Skeletal muscle satellite cell (primary cell): ENCODE measurements around the gene DAZL.

Source experiments
- H3K27me3 ChIP-seq: 2 replicates; pipeline ENCODE4 v1.7.0; 2013; ENCODE audit warnings: low read length; ENCODE audit not compliant: control insufficient read depth, insufficient read depth
- H3K36me3 ChIP-seq: 2 replicates; pipeline ENCODE4 v1.7.0; 2013; ENCODE audit warnings: mild to moderate bottlenecking, control low read depth, low read length; ENCODE audit not compliant: insufficient read depth
- H3K4me1 ChIP-seq: 2 replicates; pipeline ENCODE4 v1.7.0; 2013; ENCODE audit warnings: low read length; ENCODE audit not compliant: control insufficient read depth, insufficient read depth
- H3K4me2 ChIP-seq: 2 replicates; pipeline ENCODE4 v1.7.0; 2013; ENCODE audit warnings: mild to moderate bottlenecking, low read length
- H3K4me3 ChIP-seq: 2 replicates; pipeline ENCODE4 v1.7.0; 2013; ENCODE audit warnings: low read length
- H3K9ac ChIP-seq: 2 replicates; pipeline ENCODE4 v1.7.0; 2013; ENCODE audit warnings: mild to moderate bottlenecking, low read depth, low read length, moderate library complexity
- H3K9me3 ChIP-seq: replicated peaks from 2 replicates; pipeline ENCODE4 v1.7.0; 2013; ENCODE audit warnings: mild to moderate bottlenecking, control low read depth, low read length

Gene DAZL

DNA sequence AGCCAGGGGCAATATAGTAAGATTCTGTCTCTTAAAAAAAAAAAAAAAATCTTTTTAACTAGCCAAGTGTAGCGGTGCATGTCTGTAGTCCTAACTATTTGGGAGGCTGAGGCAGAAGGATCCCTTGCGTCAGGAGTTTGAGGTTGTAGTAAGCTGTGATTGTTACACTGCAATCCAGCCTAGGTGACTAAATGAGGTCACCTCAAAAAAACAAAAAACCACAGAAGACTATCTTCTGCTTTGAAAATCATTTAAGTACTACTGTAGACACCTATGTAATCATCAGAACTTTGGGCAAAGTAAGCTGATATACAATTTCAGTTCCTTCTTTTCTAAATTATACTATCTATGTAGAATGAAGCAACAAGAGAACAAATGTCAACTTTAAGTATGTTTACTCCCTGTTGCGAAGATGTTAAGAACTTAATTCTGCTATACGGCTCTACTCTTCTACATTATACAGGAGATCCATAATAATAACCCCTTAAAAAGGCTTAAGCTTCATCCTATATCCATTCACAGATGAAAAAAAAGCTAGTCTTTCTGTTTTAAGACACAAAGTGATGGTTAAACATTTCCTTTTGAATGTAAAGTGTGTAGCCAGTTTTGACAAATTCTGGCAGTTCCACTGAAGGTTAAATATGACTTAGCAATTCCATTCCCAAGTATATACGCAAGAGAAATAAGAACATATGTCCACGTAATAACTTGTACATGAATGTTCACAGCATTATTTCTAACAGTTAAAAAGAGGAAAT lies 15.2 kb downstream of the DAZL start:
- Histone ChIP-seq H3K27me3 (no peaks in the 10 kb centered on the region), H3K4me1 (peaks cover 6% of the 10 kb centered on the region), H3K9me3 (no peaks in the 10 kb centered on the region), H3K9ac (no peak overlapping the region), H3K4me3 (no peak overlapping the region), H3K36me3 (no peaks in the 10 kb centered on the region), H3K4me2 (no peak overlapping the region)

- no peak overlapping the region for H3K4me3 ChIP-seq
- H3K4me1 ChIP-seq, result peaks cover 6% of the 10 kb centered on the region
- no peak overlapping the region for H3K4me2 ChIP-seq
- no peaks in the 10 kb centered on the region for H3K9me3 ChIP-seq
- H3K27me3 ChIP-seq, result no peaks in the 10 kb centered on the region
- H3K9ac ChIP-seq, result no peak overlapping the region
- H3K36me3 ChIP-seq, result no peaks in the 10 kb centered on the region
Measured at GRCh38 chr3:16589120-16589519, 16.1 kb downstream of the DAZL start.

GRCh38 chr3:16587681-16588060 lies 17.6 kb downstream of the DAZL start:
- Histone ChIP-seq H3K4me3 (no peak overlapping the region), H3K9ac (no peak overlapping the region), H3K27me3 (no peaks in the 10 kb centered on the region), H3K4me1 (peaks cover 6% of the 10 kb centered on the region), H3K9me3 (no peaks in the 10 kb centered on the region), H3K36me3 (no peaks in the 10 kb centered on the region), H3K4me2 (no peak overlapping the region)

DNA sequence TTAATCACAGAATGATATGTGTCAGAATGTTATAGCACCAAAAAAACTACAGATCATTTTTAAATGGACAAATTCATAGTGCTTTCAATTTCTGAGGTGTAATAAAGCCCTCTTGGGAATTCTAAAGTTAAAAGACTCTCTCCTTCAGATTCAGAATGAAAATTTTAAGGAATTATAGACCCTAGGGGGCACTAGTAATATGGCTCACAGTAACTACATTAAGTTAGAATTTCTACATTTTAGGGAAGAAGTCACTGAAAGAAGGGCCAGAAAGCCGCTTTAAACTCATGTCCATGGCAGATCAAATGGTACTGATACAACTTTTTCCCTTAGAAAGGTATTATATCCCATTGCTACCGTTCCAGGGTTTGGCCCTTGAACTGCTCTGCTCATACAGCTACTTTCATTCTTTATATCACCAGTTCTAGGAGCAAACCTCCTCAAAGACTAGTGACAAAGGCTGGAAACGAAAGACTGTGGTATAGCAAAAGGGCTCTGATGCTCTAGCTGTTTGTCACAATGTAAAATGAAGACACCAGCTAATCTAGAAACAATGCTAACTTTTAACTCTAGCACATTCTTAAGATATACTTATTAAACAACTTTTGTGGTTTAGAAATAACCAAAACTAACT lies 18.1 kb downstream of the DAZL start:
- Histone ChIP-seq H3K4me1 (peaks cover 6% of the 10 kb centered on the region), H3K4me2 (no peak overlapping the region), H3K4me3 (no peak overlapping the region), H3K9ac (no peak overlapping the region), H3K9me3 (no peaks in the 10 kb centered on the region), H3K36me3 (no peaks in the 10 kb centered on the region), H3K27me3 (no peaks in the 10 kb centered on the region)

- Histone ChIP-seq H3K9ac (no peak overlapping the region), H3K4me1 (peaks cover 6% of the 10 kb centered on the region), H3K9me3 (no peaks in the 10 kb centered on the region), H3K36me3 (no peaks in the 10 kb centered on the region), H3K4me3 (no peak overlapping the region), H3K4me2 (no peak overlapping the region), H3K27me3 (no peaks in the 10 kb centered on the region)
Measured at GRCh38 chr3:16584880-16585279, 20.3 kb downstream of the DAZL start.

DNA sequence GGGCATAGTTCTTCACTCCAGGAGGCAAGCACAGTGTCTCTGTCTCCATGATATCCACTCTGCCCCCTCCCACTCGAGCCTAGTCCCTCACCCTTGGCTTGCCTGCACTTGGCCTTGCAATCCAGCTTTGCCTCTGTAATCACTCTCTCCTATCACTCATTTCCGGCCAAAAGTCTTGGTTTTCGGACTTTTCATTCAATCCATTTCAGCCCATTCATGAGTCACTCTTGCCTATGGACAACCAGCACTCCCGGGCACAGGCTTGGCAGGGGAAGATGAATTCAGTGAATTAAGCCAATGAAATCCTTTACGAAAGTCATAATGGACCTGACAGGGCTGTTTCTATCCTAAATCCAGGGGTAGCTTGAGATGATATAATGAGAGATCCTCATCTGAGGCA lies 21.7 kb downstream of the DAZL start:
- Histone ChIP-seq H3K36me3 (no peaks in the 10 kb centered on the region), H3K4me3 (no peak overlapping the region), H3K4me1 (peaks cover 6% of the 10 kb centered on the region), H3K9me3 (no peaks in the 10 kb centered on the region), H3K9ac (no peak overlapping the region), H3K27me3 (no peaks in the 10 kb centered on the region), H3K4me2 (no peak overlapping the region)

GRCh38 chr3:16570113-16570512 lies 35.1 kb downstream of the DAZL start:
- no peaks in the 10 kb centered on the region for H3K36me3 ChIP-seq
- no peak overlapping the region for H3K4me2 ChIP-seq
- no peak overlapping the region for H3K9ac ChIP-seq
- H3K9me3 ChIP-seq, result no peaks in the 10 kb centered on the region
- no peak overlapping the region for H3K4me3 ChIP-seq
- no peaks in the 10 kb centered on the region for H3K4me1 ChIP-seq
- H3K27me3 ChIP-seq, result no peaks in the 10 kb centered on the region

DNA sequence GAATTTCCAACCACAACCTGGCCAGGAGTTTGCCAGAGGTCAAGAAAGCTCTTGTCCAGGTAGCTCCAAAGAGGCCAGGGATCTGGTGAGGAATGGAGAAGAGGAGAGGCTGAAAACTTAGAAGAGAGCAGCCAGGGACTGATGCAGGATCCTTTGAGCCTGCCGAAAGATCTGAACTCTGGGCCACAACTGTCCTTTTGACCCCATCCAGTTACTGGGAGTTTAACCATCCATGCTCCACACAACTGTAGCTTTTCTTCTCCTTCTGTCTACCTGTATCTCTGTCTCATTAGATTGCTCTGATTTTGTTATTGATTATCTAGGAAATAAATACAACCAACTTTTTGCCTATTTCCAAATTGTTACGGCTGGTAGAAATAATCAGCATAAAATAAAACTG lies 36.7 kb downstream of the DAZL start:
- no peak overlapping the region for H3K4me2 ChIP-seq
- H3K4me3 ChIP-seq, result no peak overlapping the region
- H3K27me3 ChIP-seq, result no peaks in the 10 kb centered on the region
- H3K9ac ChIP-seq, result no peak overlapping the region
- no peaks in the 10 kb centered on the region for H3K4me1 ChIP-seq
- no peaks in the 10 kb centered on the region for H3K9me3 ChIP-seq
- H3K36me3 ChIP-seq, result no peaks in the 10 kb centered on the region

GRCh38 chr3:16568115-16568514 lies 37.1 kb downstream of the DAZL start:
- Histone ChIP-seq H3K9me3 (no peaks in the 10 kb centered on the region), H3K4me3 (no peak overlapping the region), H3K4me1 (no peaks in the 10 kb centered on the region), H3K36me3 (no peaks in the 10 kb centered on the region), H3K9ac (no peak overlapping the region), H3K27me3 (no peaks in the 10 kb centered on the region), H3K4me2 (no peak overlapping the region)

GRCh38 chr3:16559653-16560365 lies 45.4 kb downstream of the DAZL start:
- no peak overlapping the region for H3K9ac ChIP-seq
- H3K9me3 ChIP-seq, result no peaks in the 10 kb centered on the region
- H3K4me1 ChIP-seq, result no peaks in the 10 kb centered on the region
- no peak overlapping the region for H3K4me2 ChIP-seq
- no peaks in the 10 kb centered on the region for H3K27me3 ChIP-seq
- H3K36me3 ChIP-seq, result no peaks in the 10 kb centered on the region
- no peak overlapping the region for H3K4me3 ChIP-seq

- no peaks in the 10 kb centered on the region for H3K4me1 ChIP-seq
- H3K4me3 ChIP-seq, result no peak overlapping the region
- no peak overlapping the region for H3K9ac ChIP-seq
- H3K9me3 ChIP-seq, result peaks cover 5% of the 10 kb centered on the region
- H3K27me3 ChIP-seq, result peaks cover 20% of the 10 kb centered on the region
- no peaks in the 10 kb centered on the region for H3K36me3 ChIP-seq
- H3K4me2 ChIP-seq, result no peak overlapping the region
Measured at GRCh38 chr3:16554126-16554525, 51.1 kb downstream of the DAZL start.
